ENCODE data around the gene GPC6.

GPC6 gene

GRCh38 chr13:93732186-93732585 is 505.6 kb downstream of the GPC6 start:
- DNase-seq (ENCODE audit: low spot score): no peak

GRCh38 chr13:93736081-93736480 is 509.5 kb downstream of the GPC6 start:
- DNase-seq (ENCODE audit: low spot score): no peak

GRCh38 chr13:93736909-93737308 is 510.3 kb downstream of the GPC6 start:
- DNase-seq (ENCODE audit: low spot score): no peak

- no peak for DNase-seq (ENCODE audit: low spot score)
These were observed 513.7 kb downstream of the GPC6 start for GRCh38 chr13:93740334-93740733.

- DNase-seq (ENCODE audit: low spot score): no peak
These were observed 517.4 kb downstream of the GPC6 start for GRCh38 chr13:93744033-93744432.

GRCh38 chr13:93744886-93745285 is 518.3 kb downstream of the GPC6 start:
- DNase-seq (ENCODE audit: low spot score): no peak

- no peak for DNase-seq (ENCODE audit: low spot score)
These were observed 519.3 kb downstream of the GPC6 start for GRCh38 chr13:93745884-93746283.

- no peak for DNase-seq (ENCODE audit: low spot score)
These were observed 520.0 kb downstream of the GPC6 start for GRCh38 chr13:93746589-93746988.

GRCh38 chr13:93750676-93751075 is 524.1 kb downstream of the GPC6 start:
- no peak for DNase-seq (ENCODE audit: low spot score)

GRCh38 chr13:93751117-93751516 is 524.5 kb downstream of the GPC6 start:
- DNase-seq (ENCODE audit: low spot score): no peak

- DNase-seq (ENCODE audit: low spot score): peak; percentile 48
These were observed 525.9 kb downstream of the GPC6 start for GRCh38 chr13:93752541-93752940.

GRCh38 chr13:93753639-93754038 is 527.0 kb downstream of the GPC6 start:
- DNase-seq (ENCODE audit: low spot score): no peak

- no peak for DNase-seq (ENCODE audit: low spot score)
These were observed 528.7 kb downstream of the GPC6 start for GRCh38 chr13:93755341-93755740.

GRCh38 chr13:93758575-93758974 is 532.0 kb downstream of the GPC6 start:
- no peak for DNase-seq (ENCODE audit: low spot score)

GRCh38 chr13:93762708-93763426 is 536.3 kb downstream of the GPC6 start:
- no peak for DNase-seq (ENCODE audit: low spot score)

GRCh38 chr13:93765062-93765461 is 538.5 kb downstream of the GPC6 start:
- DNase-seq (ENCODE audit: low spot score): no peak

GRCh38 chr13:93765811-93766210 is 539.2 kb downstream of the GPC6 start:
- no peak for DNase-seq (ENCODE audit: low spot score)

GRCh38 chr13:93766719-93767118 is 540.1 kb downstream of the GPC6 start:
- no peak for DNase-seq (ENCODE audit: low spot score)

- no peak for DNase-seq (ENCODE audit: low spot score)
These were observed 540.7 kb downstream of the GPC6 start for GRCh38 chr13:93767180-93767916.

- no peak for DNase-seq (ENCODE audit: low spot score)
These were observed 541.4 kb downstream of the GPC6 start for GRCh38 chr13:93767917-93768409.

GRCh38 chr13:93769101-93769500 is 542.5 kb downstream of the GPC6 start:
- DNase-seq (ENCODE audit: low spot score): no peak

- DNase-seq (ENCODE audit: low spot score): no peak
These were observed 543.0 kb downstream of the GPC6 start for GRCh38 chr13:93769607-93770006.

- DNase-seq (ENCODE audit: low spot score): no peak
These were observed 544.6 kb downstream of the GPC6 start for GRCh38 chr13:93771227-93771626.

All from SK-N-DZ (cell line).